Activated CD4-positive, CD25-positive, alpha-beta regulatory T cell (primary cell): Measurements from ENCODE around the gene KIF1B.

ENCODE experiments used
- DNase-seq, 4 experiments: peaks; one replicate each; lab custom pipeline; 2025; lab: John Stamatoyannopoulos, UW

Gene KIF1B

DNA sequence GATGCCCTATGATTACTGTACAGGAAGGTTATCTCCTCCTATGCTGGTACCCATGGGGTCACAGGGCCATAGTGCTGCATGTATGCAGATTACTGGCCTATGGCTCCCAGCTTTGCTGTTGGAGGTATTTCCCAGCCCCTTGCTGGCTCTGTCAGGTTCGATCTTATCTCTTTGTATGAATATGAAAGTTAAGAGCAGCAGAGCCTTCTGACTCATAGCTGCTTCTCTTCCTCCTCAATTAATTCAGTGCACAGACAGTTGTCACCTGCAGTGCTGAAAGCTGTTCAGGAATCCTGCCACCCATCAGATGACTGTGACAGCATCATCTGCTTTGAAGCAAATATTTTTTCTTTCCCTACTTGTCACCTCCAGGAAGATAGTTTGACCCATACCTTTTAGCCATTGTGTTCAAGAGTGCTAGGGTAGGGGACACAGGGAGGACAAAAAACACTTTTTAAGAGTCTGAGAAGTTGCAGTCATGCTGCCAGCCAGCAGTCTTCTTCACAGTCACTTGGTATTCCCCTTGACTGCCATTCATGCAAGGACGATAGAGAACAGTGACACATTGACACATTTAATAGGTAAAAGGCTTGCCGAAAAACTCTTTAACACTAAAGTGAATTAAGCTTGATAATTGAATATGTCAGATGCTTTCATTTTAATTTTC is 73.1 kb downstream of the KIF1B start:
- DNase-seq, result no peak

DNA sequence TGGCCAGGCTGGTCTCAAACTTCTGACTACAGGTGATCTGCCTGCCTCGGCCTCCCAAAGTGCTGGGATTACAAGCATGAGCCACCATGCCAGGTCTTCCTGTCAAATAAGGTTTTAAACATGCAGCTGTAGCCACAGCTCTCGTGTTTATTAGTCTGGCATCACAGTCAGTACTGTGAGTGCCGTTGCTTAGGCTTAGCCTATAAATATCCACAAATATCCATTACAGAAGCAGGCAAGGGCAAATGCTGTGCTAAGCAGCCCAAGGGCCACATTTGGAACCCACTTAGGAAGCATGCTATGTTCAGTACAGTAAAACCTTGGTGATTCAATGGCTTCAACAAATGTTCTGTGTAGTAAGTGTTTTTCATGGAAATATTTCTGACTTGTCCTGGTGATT is 75.9 kb downstream of the KIF1B start:
- no peak for DNase-seq

DNA sequence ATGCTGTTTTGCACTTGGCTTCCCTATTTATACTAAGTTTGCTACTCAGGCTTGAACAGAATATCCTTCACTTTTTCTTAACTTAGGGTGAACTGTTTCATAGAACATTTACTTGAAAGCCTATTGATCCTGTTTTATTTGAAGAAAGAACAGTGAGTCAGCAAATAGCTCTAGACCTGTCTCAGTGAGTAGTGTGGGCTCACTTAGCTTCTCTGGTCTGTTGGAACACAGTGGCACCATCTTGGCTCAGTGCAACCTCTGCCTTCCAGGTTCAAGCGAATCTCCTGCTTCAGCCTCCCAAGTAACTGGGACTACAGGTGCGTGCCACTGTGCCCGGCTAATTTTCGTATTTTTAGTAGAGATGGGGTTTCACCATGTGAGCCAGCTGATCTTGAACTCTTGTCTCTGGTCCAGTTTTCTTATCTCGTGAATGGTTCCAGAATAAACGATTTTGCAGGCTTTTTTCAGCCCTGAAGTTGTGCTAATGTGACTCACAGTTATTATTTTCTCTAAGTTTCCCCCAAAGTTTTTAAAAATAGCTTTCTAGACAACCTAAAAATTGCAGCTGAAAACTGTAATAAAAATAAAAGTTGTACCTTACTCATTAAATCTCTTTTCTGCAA is 76.8 kb downstream of the KIF1B start:
- no peak for DNase-seq

DNA sequence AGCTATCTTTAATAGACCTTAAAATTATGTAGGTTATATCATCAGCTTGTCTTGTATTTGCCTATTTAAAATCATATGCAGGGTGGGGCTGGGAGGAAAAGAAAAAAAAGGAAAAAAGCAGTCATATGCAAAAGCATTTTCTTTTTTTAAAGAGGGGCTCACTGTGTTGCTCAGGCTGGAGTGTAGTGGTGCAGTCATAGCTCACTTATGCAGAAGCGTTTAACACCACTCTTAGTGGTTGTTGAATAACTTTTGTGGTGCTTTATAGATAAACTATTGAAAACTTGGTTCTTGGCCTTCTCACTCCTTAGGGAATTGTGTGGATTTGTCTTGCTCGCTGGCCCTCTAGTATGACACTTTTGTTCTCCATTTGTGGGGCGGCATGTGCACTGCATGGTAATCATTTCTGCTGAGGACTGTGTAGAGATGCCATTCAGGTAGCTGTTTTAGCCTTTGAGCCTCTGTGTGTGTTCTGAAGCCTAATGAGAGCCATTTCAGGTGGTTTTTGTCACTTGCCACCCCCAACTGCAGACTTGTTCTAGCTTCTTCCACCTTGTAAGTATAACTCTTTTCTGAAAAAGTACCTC is 77.8 kb downstream of the KIF1B start:
- no peak for DNase-seq

DNA sequence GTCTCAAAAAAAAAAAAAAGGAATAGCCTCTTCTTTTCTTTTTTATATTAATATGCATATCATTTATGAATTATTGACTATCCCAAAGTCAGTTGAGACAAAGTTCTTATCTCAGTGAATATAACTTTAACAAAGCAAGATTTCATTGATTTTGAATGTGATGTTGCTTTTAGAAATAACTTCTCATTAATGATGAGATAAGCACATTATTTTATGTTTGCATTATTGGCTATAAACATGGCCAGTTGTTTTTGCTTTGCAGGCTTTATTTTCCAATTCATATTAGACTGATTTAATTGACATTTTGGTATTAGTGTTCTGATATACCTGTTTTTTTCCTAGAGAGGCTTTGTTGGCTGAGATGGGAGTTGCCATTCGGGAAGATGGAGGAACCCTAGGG is 81.3 kb downstream of the KIF1B start:
- no peak for DNase-seq

DNA sequence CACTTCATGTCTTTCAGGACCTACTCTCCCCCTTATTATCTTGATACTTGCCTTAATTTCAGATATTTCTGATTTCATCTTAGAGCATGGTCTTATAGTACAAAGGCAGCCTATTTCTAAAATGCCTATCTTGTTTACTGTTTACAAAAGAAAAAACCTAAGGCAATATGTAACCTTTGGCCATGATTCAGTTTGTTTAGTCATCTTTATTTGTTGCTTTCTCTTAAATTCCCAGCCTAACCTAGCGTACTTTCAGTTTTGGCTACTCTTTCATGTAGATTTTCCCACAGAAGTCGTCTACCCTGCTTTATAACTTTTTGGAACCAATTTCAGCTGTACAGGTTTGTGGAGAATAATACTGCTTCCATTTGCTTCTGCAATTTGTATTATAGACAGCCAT is 81.8 kb downstream of the KIF1B start:
- DNase-seq, result no peak

DNA sequence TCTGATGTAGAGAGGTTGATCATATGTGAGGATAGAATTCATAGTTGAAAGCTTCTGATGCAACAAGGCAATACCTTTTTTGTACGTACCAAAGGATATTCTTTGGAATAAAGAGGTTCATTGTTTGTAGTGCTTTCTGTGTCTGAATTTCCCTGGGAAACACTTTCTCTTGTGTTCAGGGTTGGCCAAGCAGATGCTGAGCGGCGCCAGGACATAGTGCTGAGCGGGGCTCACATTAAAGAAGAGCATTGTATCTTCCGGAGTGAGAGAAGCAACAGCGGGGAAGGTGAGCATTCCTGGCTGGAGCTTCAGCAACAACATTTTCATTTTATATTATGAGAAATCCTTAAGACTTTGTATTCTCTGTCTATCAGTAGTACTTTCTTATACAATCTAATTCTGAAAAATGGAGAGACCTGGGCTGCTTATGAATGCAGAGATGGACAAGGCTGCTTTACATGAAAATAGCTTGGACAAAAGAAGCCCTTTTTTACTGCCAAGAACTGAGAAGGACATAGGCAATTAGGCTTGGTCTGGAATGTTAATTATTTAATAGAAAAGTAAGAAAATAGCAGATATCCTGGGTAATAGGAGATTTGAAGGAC is 85.2 kb downstream of the KIF1B start:
- DNase-seq, result no peak

DNA sequence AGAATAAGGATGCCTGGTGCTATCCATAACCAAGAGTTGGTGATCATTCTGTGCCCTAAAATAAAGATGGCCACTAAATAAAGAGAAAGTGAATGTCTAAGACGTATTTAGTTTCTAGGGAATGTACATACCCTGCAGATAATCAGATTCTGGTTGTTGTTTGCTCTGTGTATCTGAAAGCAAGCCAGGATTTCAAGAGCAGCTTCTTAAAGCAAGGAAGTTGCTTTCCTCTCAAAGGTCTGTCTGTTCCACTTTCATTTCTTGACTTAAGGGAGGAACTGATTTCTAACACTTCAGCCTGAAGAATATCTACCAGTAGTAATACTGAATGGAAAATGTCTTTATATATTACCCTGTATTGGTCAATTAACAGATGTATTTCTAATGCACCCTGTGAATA is 88.8 kb downstream of the KIF1B start:
- DNase-seq, result no peak

DNA sequence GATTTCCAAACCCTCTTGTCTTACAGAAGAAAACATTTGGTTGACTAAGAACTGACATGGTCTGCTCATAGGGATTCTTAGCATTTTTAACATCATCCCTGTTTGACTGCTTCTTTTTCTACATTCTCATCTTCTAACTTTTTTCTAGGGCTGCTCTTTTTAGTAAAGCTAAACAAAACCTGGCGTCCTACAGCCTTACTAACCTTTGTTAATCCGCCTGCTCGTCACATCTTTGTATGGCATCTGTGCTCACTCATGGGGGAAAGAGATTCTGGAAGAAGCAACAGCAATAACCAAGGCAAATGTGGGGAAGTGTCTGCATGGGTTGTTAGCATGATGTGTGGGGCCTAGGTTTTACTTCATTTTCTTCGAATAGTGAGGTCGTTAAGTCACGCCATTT is 92.0 kb downstream of the KIF1B start:
- no peak for DNase-seq

DNA sequence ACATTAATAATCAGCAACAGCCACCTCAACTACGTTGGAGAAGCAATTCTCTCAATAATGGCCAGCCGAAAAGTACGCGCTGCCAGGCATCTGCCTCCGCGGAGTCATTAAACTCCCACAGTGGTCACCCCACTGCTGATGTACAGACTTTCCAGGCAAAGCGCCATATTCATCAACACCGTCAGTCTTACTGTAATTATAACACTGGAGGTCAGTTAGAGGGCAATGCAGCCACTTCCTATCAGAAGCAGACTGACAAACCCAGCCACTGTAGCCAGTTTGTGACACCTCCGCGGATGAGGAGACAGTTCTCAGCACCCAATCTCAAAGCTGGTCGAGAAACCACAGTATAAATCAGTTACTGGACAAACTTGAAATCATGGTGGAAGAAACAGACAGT is 93.9 kb downstream of the KIF1B start:
- no peak for DNase-seq

DNA sequence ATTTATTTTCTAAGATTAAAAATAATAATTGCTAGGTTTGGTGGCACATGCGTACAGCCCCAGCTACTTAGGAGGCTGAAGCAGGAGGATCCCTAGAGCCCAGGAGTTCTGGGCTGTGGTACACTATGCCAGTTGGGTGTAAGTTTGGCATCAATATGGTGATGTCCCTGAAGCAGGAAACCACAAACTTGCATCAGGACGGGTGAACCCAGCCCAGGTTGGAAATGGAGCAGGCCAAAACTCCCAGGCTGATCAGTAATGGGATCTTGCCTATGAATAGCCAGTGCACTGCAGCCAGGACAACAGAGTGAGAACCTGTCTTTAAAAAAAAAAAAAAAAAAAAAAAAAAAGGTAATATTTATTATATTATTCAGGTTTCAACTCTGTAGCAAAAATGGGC is 96.1 kb downstream of the KIF1B start:
- no peak for DNase-seq

DNA sequence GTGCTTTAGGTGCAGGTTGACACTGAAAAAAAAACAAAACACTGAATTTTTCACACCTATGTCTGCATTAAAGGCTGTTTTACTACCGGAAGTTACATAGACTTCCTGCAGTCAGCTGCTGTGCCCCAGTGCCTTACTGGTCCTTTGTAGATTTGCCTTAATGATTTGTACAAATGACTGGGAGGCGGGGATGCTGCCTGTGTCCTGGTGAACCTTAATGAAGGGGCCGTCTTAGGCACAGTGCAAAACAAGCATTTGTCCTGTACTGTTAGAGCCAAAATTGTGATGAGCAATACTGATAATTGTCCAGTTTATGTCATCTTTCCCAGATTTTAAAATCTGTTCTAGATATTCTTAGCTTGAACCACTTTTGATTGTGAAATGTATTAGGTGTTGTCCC is 97.6 kb downstream of the KIF1B start:
- no peak for DNase-seq

DNA sequence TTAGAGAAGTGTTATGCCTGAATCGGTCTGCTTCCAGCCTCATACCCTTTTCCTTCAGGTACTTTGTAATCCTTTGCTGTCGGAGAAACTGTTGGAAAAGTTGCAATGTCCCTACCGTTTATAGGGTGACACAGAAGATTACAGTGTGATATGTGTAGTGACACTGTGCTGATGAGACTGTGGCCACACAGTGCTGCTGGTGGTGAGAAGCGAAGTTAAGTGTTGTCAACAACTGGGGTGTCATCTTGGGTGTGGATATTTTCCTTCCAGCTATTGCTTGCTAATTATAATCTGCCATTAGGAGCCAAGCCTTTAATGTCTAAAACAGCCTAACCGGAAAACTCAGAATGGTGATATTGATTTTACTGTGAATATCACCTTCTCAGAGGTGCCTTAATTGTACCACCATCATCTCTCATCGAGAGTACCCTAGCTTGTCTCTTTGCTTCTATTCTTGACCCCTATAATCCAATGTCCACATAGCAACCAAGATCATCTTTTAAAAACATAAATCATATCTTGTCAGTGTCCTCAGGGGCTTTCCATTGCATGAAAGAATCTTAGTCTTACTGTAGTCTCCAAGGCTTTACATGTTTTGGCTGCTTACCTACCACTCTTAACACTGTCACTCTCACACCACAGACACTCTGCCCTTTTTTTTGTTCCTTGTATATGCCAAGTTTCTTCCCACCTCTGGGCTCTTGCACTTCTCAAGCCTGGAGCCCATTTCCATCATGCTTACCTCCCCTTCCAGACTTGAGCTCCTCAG is 99.1 kb downstream of the KIF1B start:
- no peak for DNase-seq

DNA sequence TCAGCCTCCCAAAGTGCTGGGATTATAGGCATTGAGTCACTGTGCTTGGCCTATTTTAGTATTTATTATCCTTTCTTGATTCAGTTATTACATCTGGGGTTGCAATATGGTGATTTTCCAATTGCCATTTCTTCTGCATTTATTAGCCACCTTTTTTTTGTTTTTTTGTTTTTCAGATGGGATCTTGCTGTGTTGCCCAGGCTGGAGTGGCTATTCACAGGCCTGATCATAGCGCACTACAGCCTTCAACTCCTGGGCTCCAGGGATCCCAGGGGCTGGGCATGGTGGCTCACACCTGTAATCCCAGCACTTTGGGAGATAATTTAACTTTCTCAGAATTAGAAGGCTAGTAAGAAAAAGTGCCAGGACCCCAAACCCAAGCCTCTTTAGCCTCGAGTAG is 106.4 kb downstream of the KIF1B start:
- DNase-seq, result no peak

DNA sequence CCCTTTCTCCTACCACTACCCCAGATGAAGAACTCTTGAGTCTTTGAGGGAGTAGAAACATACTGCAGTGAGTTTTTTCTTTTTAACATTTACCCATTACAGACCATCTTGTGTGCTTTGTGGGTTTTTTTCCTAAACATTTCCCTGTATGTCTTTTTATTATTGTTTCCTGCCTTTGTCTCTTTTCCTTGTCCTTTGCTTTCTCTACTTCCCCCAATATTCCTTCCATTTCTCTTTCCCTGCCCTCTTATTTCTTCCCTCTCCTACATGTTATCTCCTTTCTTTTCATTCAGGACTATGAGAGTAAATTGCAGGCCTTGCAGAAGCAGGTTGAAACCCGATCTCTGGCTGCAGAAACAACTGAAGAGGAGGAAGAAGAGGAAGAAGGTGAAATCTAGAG is 109.4 kb downstream of the KIF1B start:
- no peak for DNase-seq

DNA sequence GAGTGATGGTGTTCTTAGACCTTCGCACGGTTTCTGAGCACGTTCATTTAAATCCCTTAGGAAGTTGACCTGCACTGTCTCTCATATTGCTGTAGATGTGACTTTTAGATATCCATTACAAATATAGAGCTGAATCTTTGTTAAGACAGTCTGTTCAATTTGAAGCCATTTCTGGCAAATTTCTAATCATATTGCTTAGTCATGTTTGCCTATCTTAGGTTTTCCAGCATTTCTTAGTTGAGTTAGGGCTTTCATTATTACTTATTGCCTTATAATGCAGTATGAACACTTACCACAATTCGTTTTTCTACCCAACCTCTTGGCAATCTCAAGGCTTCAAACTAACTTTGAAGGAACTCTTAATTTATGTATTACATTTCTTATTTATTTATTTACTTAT is 110.0 kb downstream of the KIF1B start:
- DNase-seq, result no peak

DNA sequence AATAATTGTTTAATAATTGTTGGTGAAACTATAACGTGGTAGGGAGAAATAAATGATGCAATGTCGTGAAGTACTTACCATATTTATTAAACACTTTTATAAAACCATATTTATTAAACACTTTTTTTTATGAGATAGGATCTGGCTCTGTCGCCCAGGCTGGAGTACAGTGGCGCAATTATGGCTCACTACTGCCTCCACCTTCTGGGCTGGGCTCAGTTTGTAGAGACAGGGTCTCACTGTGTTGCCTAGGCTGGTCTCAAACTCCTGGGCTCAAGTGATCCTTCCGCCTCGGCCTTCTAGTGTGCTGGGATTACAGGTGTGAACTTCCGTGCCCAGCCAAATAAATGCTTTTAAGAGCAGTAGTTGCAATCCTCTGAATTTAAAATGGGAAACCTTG is 112.5 kb downstream of the KIF1B start:
- DNase-seq, result no peak

DNA sequence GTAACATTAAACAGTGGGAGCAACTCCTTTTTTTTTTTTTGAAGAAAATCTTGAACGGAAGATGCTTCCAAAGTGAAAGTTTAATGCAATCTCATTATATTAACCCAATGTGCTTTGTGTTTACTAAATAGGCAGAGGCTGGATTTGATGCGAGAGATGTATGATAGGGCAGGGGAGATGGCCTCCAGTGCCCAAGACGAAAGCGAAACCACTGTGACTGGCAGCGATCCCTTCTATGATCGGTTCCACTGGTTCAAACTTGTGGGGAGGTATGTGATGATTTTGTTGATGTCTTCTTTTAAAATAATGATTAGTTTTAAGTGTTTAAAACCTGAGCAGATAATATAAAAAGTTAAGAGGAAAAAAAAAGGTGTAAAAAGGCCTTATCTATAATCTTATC is 114.3 kb downstream of the KIF1B start:
- DNase-seq, result no peak

DNA sequence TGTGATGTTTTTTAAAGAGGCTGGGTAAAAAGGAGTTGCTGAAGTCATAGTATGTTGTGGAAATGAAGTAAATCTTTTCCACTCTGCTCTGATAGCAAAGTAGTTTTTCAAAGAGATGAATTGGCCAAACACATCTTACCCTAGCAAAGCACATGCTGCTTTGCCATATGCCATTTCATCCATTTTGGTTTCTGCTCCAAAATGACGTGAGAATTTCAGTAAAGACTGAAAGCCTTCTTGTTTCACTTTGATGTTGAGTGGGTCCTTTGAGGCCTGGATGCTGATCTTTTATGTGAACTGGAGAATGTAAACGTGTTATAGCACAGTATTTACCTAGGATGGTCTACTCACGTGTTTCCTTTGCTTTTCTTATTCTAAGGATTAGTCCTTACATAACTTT is 115.2 kb downstream of the KIF1B start:
- no peak for DNase-seq

DNA sequence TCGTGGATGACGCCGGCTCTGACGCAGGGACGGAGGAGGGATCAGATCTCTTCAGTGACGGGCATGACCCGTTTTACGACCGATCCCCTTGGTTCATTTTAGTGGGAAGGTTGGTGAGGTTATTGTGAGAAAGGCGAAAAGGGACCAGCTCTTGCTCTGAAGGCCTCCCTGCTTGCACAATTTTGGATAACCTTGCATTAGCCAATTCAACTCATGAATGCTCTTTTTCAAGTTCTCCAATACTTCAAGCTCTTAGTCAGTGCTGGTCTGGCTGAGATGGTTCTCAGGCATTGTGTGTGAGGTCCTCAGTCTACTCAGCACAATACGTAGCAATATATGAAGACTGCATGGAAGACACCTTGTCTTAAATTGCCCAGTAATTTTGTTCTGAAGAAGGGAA is 115.9 kb downstream of the KIF1B start:
- DNase-seq, result no peak

DNA sequence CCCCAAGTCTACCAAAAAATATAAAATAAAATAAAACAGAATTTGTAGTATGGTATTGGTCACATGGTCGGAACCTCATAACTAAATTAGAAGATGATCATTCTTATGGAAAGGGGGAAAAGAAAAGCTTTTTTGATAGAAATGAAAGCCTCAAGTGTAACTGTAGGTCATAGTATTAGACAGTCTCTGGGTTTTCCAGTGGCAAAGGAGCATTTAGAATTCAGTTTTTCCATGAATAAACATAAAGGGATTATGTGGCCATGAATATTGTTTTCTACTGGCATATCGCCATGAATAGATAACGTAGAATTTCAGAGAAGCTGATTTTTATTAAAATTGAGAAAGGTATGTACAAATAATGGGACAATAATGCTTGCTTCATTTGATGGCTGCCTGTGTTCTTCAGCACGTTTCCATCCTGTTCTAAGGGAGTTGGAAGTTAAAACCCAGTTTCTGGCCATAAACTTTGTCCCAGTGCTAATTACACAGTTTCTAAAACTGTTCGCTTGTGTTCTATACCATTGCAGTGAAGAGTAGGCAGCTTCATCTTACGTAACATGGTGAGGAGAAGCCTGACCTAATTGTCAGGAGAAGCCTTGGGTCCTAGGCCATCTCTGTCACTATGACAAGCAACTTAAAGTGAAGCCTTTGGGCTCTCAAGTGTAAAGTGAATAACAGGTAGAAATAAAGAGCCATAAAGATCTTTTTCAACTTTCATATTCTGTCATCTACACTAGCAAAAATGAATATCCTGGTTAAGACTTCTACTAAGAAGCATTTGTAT is 118.0 kb downstream of the KIF1B start:
- DNase-seq, result no peak

DNA sequence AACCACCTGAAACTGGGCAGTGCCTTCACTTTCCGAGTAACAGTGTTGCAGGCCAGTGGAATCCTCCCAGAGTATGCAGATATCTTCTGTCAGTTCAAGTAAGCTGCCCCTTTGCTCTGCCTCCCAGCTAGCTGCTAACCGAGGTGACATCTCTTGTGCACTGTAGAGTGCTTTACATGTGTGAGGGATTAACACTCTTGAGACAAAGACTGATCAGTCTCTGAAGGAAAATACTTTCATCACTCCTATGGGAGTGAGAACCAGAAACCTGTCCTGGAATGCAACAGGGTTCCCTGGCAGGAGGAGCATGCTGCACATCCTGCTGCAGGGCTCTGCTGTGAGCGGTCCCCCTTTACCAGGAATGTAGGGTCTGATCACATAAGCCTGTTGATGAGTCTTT is 127.1 kb downstream of the KIF1B start:
- DNase-seq, result no peak
